Cardiac fibroblast (primary cell): Measurements from ENCODE around the gene CELF4.
A peak's percentile ranks its signal among the peaks of the same experiment; 100 is the strongest.

Source experiments
- DNase-seq, 2 donors: peaks; one replicate each; pipeline versions ENCODE4 v3.0.0 to v3.0.0-alpha.2; 2010; ENCODE audit warnings: low read depth in 2 of 2
- H3K4me3 ChIP-seq, 2 donors: replicated peaks in 1 of 2; 1 replicate in 1 of 2; 2 replicates in 1 of 2; pipeline ENCODE4 v1.5.1; 2011; ENCODE audit warnings: low read depth in 2 of 2, low read length in 2 of 2, mild to moderate bottlenecking in 2 of 2, moderate library complexity in 1 of 2
- TF ChIP-seq, protein P1 (sequence below): IDR thresholded peaks from one replicate; pipeline ENCODE4 v1.5.1; 2011; ENCODE audit warnings: low read depth, mild to moderate bottlenecking, low read length, inconsistent platforms

The CELF4 gene

DNA sequence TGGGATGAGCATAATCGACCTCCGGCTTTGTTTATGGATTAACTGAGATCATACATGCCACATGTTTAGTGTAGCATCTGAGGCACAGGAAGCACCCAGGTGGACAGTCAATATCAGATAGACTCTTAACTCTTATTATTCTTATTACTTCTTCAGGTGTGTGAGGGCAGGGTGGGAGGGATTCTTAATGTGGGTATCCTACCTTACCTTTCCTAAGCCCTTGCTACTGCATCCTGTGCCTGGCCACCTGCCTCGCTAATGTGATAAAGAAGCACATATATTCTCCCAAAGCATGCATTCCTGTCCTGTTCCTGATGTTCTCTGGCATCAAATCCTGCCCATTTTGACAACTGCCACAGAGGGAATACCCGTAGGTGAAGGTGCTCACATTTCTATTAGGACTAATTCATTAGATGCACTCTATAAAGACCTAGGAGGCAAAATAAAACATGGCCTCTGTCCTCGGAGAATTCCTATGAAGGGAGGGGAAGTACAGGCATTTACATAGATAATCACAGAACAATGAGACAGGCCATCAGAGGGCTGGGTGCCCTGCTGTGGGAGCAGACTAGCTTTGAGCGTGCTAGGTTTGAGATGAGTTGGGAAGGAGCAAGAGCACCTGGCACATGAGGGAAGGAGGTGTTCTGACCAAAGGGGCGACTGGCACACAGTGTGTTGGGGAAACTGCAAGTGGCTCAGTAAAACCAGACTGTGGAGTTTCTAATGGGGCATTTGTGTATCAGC, 19.5 kb upstream of the CELF4 start:
- TF ChIP-seq, protein P1, sequence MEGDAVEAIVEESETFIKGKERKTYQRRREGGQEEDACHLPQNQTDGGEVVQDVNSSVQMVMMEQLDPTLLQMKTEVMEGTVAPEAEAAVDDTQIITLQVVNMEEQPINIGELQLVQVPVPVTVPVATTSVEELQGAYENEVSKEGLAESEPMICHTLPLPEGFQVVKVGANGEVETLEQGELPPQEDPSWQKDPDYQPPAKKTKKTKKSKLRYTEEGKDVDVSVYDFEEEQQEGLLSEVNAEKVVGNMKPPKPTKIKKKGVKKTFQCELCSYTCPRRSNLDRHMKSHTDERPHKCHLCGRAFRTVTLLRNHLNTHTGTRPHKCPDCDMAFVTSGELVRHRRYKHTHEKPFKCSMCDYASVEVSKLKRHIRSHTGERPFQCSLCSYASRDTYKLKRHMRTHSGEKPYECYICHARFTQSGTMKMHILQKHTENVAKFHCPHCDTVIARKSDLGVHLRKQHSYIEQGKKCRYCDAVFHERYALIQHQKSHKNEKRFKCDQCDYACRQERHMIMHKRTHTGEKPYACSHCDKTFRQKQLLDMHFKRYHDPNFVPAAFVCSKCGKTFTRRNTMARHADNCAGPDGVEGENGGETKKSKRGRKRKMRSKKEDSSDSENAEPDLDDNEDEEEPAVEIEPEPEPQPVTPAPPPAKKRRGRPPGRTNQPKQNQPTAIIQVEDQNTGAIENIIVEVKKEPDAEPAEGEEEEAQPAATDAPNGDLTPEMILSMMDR, result no peak
- DNase-seq, result no peak
- no peak overlapping the region for H3K4me3 ChIP-seq

DNA sequence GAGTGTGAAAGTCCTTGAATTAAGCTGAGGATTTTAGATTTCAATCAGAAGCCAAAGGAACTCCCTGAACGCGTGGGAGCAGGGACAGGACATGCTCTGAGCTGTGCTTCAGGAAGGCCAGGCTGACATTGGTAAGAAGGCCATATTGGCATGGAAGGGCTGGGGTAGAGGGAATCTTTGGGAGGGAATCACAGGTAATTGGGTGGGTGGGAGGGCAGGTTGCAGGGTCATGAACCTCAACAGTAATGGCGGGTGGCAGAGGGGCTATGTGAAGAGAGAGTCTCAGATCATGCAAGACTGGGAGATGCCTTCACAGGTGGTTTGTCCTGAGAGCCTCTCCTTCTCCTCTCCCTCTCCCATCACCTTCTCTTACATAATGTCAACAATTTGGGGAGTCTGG, 18.6 kb upstream of the CELF4 start:
- no peak for DNase-seq
- TF ChIP-seq, protein P1, result no peak
- no peak overlapping the region for H3K4me3 ChIP-seq

DNA sequence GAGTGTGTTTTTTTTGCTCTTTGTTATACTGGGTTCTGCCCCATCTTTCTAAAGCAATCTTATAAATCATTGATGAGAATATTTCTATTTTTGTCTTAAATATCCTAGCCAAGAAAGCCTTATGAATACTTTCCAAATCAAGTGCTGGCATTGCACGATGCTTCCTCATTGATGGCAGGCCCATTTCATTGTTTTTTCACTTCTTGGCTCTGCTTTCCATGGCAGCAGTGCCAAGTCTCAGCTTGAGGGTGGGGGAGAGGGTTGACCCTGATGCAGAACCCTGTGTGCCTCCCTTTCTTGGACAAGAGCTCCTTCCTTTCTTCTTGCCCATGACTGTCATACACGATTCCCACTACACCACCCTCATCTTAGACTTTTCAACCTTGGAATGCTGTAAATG, 16.7 kb upstream of the CELF4 start:
- DNase-seq, result no peak
- H3K4me3 ChIP-seq, result no peak overlapping the region
- TF ChIP-seq, protein P1, result no peak

DNA sequence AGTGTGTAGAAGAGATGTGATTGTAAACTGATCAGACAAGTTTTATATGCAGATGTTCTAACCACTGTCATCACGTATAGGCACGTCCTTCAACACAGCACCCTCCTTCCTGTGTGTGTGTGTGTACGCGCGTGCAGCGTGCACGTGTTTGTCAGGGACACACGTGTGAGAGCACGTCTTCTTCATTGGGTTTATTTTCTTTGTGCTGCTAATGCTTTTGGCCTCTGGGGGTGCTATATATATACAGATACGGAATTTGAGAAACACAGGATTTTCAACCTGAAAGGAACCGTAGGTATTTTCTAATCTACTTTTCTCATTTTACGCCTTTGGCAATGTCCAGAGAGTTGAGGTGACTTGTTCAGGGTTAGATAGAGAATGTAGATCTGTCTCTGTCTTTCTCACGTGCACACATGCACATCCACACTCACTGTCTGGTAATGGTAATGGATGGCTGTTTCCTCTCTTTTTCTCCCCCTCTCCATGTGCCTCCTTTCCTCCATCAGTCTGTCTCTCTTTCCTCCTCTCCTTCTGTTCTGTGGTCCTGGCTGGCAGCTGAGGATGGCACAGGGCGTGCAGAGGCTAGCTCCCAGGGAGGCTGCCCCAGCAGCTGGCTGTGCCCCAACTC, 13.4 kb upstream of the CELF4 start:
- H3K4me3 ChIP-seq, result no peak overlapping the region
- peak; percentile 16 to 58 for DNase-seq
- TF ChIP-seq, protein P1, result no peak

DNA sequence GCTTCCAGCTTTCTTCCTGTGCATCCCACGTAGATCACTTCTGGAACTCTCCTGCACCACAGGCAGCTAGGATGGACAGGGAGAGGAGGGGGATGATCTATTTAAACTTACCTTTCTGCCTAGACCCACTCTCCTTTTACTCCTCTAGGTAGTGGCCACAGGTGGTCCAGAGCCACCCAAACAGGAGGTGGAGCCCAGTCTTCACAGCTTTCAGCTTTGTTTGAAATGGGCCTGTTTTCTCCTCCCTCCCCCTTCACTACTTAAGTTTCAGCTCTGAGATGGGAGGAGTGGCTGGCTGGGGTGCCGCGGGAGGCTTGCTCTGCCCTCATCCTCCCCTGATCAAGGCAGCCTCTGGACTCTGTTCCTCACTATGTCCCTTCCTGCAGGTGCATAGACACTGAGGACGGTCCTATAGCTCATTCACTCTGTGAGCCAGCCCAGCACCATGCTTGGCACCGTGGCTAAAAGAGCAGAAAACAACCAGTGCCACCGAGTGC, 12.6 kb upstream of the CELF4 start:
- TF ChIP-seq, protein P1, result no peak
- no peak overlapping the region for H3K4me3 ChIP-seq
- no peak for DNase-seq

DNA sequence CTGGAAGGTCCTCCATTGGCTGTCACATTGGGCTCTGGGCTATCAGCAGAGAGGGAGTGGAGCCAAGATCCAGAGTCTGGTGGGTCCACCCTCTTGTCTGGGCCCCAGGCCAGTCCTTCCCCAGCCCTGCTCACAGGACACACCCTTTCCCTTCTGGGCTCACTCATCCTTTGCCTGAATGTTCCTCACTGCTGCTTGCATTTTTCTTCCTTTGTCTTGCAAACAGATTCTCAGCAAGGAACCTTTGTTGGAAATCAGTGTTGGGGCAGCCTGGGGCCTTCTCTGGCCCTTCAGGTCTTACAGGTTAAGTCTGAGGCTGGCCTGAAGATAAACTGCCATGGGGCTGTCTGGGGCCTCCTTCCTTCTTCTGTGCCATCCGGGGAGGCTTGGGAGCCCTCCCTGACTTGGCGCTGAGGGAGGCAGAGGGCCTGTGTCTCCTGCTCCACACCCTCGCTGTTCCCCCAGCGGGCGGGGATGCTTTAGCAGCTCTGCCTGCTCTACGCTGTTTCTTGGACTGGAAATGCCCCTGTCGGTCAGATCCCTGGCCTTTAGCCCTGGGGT, 11.5 kb upstream of the CELF4 start:
- no peak overlapping the region for H3K4me3 ChIP-seq
- TF ChIP-seq, protein P1, result no peak
- peak in 1 of 2 donors; percentile 70 for DNase-seq
